ENCODE results near the gene PKIB. TPM values are rescaled to one million over a fixed set of nuclear protein-coding genes. Genes with fewer than 3 reads are reported as not detected.
A peak's percentile ranks its signal among the peaks of the same experiment; 100 is the strongest.
"Not testable (repeated sequence)": the region's sequence is repeated elsewhere in the genome, so short reads cannot be mapped to it uniquely, and the experiment has no call there.

The PKIB gene
- 0.88 TPM for total RNA-seq

GRCh38 chr6:122609881-122610689 is at the start of gene PKIB:
PKIB (plus strand) TSS chr6:122610405; CDS start chr6:122717795, 107,390 bp downstream.
- ATAC-seq = peak; percentile 95

- no peak for ATAC-seq
Measured at GRCh38 chr6:122563364-122564052, 46.7 kb upstream of the PKIB start.

GRCh38 chr6:122564230-122564629 is 46.0 kb upstream of the PKIB start:
- ATAC-seq = no peak

- no peak for ATAC-seq
Measured at GRCh38 chr6:122565708-122566107, 44.5 kb upstream of the PKIB start.

GRCh38 chr6:122567034-122567433 is 43.2 kb upstream of the PKIB start:
- ATAC-seq = no peak

GRCh38 chr6:122568350-122568749 is 41.9 kb upstream of the PKIB start:
- ATAC-seq = no peak

- ATAC-seq = no peak
Measured at GRCh38 chr6:122568797-122569221, 41.4 kb upstream of the PKIB start.

- no peak for ATAC-seq
Measured at GRCh38 chr6:122569230-122569771, 40.9 kb upstream of the PKIB start.

- no peak for ATAC-seq
Measured at GRCh38 chr6:122571888-122572287, 38.3 kb upstream of the PKIB start.

GRCh38 chr6:122576888-122577287 is 33.3 kb upstream of the PKIB start:
- ATAC-seq = no peak

GRCh38 chr6:122578961-122579360 is 31.2 kb upstream of the PKIB start:
- no peak for ATAC-seq

- ATAC-seq = no peak
Measured at GRCh38 chr6:122580737-122581136, 29.5 kb upstream of the PKIB start.

GRCh38 chr6:122589115-122589514 is 21.1 kb upstream of the PKIB start:
- ATAC-seq = no peak

- ATAC-seq = not testable (repeated sequence)
Measured at GRCh38 chr6:122598295-122598694, 11.9 kb upstream of the PKIB start.

GRCh38 chr6:122604676-122605075 is 5.5 kb upstream of the PKIB start:
- no peak for ATAC-seq

- ATAC-seq = peak; percentile 39
Measured at GRCh38 chr6:122610690-122611455, 668 bp downstream of the PKIB start.

GRCh38 chr6:122612838-122613237 is 2.6 kb downstream of the PKIB start:
- ATAC-seq = no peak

- ATAC-seq = no peak
Measured at GRCh38 chr6:122614303-122614702, 4.1 kb downstream of the PKIB start.

GRCh38 chr6:122615409-122615808 is 5.2 kb downstream of the PKIB start:
- no peak for ATAC-seq

GRCh38 chr6:122616877-122617276 is 6.7 kb downstream of the PKIB start:
- ATAC-seq = no peak

- ATAC-seq = no peak
Measured at GRCh38 chr6:122619309-122619708, 9.1 kb downstream of the PKIB start.

GRCh38 chr6:122620428-122620827 is 10.2 kb downstream of the PKIB start:
- ATAC-seq = no peak

GRCh38 chr6:122620902-122621301 is 10.7 kb downstream of the PKIB start:
- ATAC-seq = no peak

Measured in esophagus mucosa (tissue), 1 donor.